ENCODE data around the gene RUNDC3A. TPM values are rescaled to one million over a fixed set of nuclear protein-coding genes. Genes with fewer than 3 reads are reported as not detected.
A peak's percentile ranks its signal among the peaks of the same experiment; 100 is the strongest.

RUNDC3A gene
- total and polyA plus RNA-seq, 2 of the 13 experiments (the other 11 are each of a cell fraction or from before 2014, with no cell fraction given) = 0.25 TPM; not detected in 1

DNA sequence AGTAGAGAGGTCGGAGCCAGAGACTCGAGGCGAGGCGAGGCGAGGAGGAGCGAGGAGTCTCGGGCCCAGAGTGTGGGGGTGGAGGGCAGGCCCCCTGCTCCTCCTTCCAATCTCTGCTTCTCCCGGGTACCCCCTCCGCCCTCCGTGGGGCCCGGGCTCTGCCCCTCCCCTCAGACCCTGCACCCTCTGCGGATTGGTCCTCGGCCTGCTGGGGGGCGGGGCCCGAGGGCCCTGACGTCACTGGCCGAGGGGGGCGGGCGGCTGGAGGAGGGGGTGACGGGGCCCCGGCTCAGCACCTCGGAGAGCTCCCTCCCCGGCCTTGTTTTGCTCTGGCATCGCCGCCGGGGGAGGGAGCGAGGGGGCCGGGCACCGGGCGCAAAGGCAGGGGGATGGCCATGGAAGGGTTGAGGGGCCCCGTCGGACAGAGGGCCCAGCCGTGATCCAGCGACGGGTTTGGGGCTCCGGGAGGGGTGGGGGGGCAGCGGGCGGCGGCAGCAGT, at the start of gene RUNDC3A (continued):
- TF ChIP-seq, protein P1, sequence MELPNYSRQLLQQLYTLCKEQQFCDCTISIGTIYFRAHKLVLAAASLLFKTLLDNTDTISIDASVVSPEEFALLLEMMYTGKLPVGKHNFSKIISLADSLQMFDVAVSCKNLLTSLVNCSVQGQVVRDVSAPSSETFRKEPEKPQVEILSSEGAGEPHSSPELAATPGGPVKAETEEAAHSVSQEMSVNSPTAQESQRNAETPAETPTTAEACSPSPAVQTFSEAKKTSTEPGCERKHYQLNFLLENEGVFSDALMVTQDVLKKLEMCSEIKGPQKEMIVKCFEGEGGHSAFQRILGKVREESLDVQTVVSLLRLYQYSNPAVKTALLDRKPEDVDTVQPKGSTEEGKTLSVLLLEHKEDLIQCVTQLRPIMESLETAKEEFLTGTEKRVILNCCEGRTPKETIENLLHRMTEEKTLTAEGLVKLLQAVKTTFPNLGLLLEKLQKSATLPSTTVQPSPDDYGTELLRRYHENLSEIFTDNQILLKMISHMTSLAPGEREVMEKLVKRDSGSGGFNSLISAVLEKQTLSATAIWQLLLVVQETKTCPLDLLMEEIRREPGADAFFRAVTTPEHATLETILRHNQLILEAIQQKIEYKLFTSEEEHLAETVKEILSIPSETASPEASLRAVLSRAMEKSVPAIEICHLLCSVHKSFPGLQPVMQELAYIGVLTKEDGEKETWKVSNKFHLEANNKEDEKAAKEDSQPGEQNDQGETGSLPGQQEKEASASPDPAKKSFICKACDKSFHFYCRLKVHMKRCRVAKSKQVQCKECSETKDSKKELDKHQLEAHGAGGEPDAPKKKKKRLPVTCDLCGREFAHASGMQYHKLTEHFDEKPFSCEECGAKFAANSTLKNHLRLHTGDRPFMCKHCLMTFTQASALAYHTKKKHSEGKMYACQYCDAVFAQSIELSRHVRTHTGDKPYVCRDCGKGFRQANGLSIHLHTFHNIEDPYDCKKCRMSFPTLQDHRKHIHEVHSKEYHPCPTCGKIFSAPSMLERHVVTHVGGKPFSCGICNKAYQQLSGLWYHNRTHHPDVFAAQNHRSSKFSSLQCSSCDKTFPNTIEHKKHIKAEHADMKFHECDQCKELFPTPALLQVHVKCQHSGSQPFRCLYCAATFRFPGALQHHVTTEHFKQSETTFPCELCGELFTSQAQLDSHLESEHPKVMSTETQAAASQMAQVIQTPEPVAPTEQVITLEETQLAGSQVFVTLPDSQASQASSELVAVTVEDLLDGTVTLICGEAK (IDR thresholded peaks at IDR 0.05) = no peak
- TF ChIP-seq, protein P1 (CRISPR knock-in tag; IDR thresholded peaks at IDR 0.05) = no peak; the same call in 1 of the 2 replicates
- TF ChIP-seq, protein P2, sequence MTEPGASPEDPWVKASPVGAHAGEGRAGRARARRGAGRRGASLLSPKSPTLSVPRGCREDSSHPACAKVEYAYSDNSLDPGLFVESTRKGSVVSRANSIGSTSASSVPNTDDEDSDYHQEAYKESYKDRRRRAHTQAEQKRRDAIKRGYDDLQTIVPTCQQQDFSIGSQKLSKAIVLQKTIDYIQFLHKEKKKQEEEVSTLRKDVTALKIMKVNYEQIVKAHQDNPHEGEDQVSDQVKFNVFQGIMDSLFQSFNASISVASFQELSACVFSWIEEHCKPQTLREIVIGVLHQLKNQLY (CRISPR knock-in tag; IDR thresholded peaks at IDR 0.05) = no peak
- TF ChIP-seq ZNF569 (CRISPR knock-in tag; IDR thresholded peaks at IDR 0.05; ENCODE audit: borderline replicate concordance) (no peak), U2AF1 (optimal IDR thresholded peaks at IDR 0.05; ENCODE audit: low read depth, low read length) (no peak), MED13 (CRISPR knock-in tag; IDR thresholded peaks at IDR 0.05) (peak; percentile 87), MBNL3 (CRISPR knock-in tag; conservative IDR thresholded peaks at IDR 0.05) (no peak), HMG20B (CRISPR knock-in tag; conservative IDR thresholded peaks at IDR 0.05) (0 out of 2 replicates have a peak, but pooled peaks have one; percentile 48), ZKSCAN5 (CRISPR knock-in tag; IDR thresholded peaks at IDR 0.05) (no peak), CBX1 (IDR thresholded peaks at IDR 0.05; ENCODE audit: low read depth) (no peak), JDP2 (CRISPR knock-in tag; IDR thresholded peaks at IDR 0.05; ENCODE audit: borderline replicate concordance) (peak; percentile 47; the same call in 1 of the 2 replicates), RARA (CRISPR knock-in tag; IDR thresholded peaks at IDR 0.05) (peak; percentile 70), NFIC (IDR thresholded peaks at IDR 0.05; ENCODE audit: low read length) (no peak), ZFP37 (CRISPR knock-in tag; IDR thresholded peaks at IDR 0.05; ENCODE audit: borderline replicate concordance) (peak; percentile 89; the same call in 1 of the 2 replicates), POLR2G (IDR thresholded peaks at IDR 0.05; ENCODE audit: low read depth, low read length) (no peak), TGIF2 (CRISPR knock-in tag; IDR thresholded peaks at IDR 0.05) (no peak)
- TF ChIP-seq, protein P3, sequence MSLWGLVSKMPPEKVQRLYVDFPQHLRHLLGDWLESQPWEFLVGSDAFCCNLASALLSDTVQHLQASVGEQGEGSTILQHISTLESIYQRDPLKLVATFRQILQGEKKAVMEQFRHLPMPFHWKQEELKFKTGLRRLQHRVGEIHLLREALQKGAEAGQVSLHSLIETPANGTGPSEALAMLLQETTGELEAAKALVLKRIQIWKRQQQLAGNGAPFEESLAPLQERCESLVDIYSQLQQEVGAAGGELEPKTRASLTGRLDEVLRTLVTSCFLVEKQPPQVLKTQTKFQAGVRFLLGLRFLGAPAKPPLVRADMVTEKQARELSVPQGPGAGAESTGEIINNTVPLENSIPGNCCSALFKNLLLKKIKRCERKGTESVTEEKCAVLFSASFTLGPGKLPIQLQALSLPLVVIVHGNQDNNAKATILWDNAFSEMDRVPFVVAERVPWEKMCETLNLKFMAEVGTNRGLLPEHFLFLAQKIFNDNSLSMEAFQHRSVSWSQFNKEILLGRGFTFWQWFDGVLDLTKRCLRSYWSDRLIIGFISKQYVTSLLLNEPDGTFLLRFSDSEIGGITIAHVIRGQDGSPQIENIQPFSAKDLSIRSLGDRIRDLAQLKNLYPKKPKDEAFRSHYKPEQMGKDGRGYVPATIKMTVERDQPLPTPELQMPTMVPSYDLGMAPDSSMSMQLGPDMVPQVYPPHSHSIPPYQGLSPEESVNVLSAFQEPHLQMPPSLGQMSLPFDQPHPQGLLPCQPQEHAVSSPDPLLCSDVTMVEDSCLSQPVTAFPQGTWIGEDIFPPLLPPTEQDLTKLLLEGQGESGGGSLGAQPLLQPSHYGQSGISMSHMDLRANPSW (CRISPR knock-in tag; IDR thresholded peaks at IDR 0.05; ENCODE audit: borderline replicate concordance) = no peak
- TF ChIP-seq, protein P4, sequence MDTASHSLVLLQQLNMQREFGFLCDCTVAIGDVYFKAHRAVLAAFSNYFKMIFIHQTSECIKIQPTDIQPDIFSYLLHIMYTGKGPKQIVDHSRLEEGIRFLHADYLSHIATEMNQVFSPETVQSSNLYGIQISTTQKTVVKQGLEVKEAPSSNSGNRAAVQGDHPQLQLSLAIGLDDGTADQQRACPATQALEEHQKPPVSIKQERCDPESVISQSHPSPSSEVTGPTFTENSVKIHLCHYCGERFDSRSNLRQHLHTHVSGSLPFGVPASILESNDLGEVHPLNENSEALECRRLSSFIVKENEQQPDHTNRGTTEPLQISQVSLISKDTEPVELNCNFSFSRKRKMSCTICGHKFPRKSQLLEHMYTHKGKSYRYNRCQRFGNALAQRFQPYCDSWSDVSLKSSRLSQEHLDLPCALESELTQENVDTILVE (CRISPR knock-in tag; IDR thresholded peaks at IDR 0.05) = peak; percentile 71
